HEK293T (cell line): Measurements from ENCODE around the gene CTSS.

Experiments
- CTCF ChIA-PET: fragments of 350-600 bp; formaldehyde crosslinking; extraction: SDS; loops from one replicate; lab custom pipeline; 2021; ENCODE audit warnings: antibody characterized with exemption, inconsistent platforms; lab: Yijun Ruan, JAX
- POLR2A ChIA-PET: fragments of 350-600 bp; formaldehyde crosslinking; extraction: SDS; loops from one replicate; lab custom pipeline; 2020; ENCODE audit warnings: antibody characterized with exemption, inconsistent platforms; lab: Yijun Ruan, JAX
- DNase-seq: peaks from one replicate; pipeline ENCODE4 v3.0.0; 2012; ENCODE audit warnings: mixed read lengths; ENCODE audit errors: extremely low spot score
- ARNT ChIP-seq: fragments of 450-650 bp; IDR thresholded peaks from 2 replicates; pipeline ENCODE4 v1.6.1; 2017; ENCODE audit warnings: mild to moderate bottlenecking
- BHLHE40 ChIP-seq: fragments of 450-650 bp; IDR thresholded peaks from 2 replicates; pipeline ENCODE4 v1.6.1; 2016; ENCODE audit warnings: mild to moderate bottlenecking, moderate library complexity, borderline replicate concordance
- CTBP1 ChIP-seq: fragments of 450-650 bp; IDR thresholded peaks from 2 replicates; pipeline ENCODE4 v1.6.1; 2016; ENCODE audit warnings: borderline replicate concordance
- ELF4 ChIP-seq: fragments of 450-650 bp; IDR thresholded peaks from 2 replicates; pipeline ENCODE4 v1.6.1; 2017; ENCODE audit warnings: antibody characterized with exemption
- FOXA1 ChIP-seq: fragments of 450-650 bp; IDR thresholded peaks from 2 replicates; pipeline ENCODE4 v1.6.1; 2016; ENCODE audit warnings: mild to moderate bottlenecking
- FOXK2 ChIP-seq: fragments of 450-650 bp; IDR thresholded peaks from 2 replicates; pipeline ENCODE4 v1.6.1; 2016; ENCODE audit warnings: mild to moderate bottlenecking
- FOXM1 ChIP-seq: fragments of 450-650 bp; IDR thresholded peaks from 2 replicates; pipeline ENCODE4 v1.6.1; 2017; ENCODE audit warnings: mild to moderate bottlenecking, borderline replicate concordance
- HDGF ChIP-seq: fragments of 450-650 bp; IDR thresholded peaks from 2 replicates; pipeline ENCODE4 v1.6.1; 2017; ENCODE audit warnings: antibody characterized with exemption, borderline replicate concordance
- L3MBTL2 ChIP-seq: fragments of 450-650 bp; conservative IDR thresholded peaks from 2 replicates; pipeline ENCODE4 v1.6.1; 2016; ENCODE audit warnings: mild to moderate bottlenecking
- LEF1 ChIP-seq: fragments of 450-650 bp; IDR thresholded peaks from 2 replicates; pipeline ENCODE4 v1.6.1; 2017; ENCODE audit warnings: mild to moderate bottlenecking, borderline replicate concordance
- NFRKB ChIP-seq: fragments of 450-650 bp; IDR thresholded peaks from 2 replicates; pipeline ENCODE4 v1.6.1; 2016; ENCODE audit warnings: mild to moderate bottlenecking, moderate library complexity
- PKNOX1 ChIP-seq: fragments of 450-650 bp; IDR thresholded peaks from 2 replicates; pipeline ENCODE4 v1.6.1; 2016
- SP1 ChIP-seq: fragments of 450-650 bp; IDR thresholded peaks from 2 replicates; pipeline ENCODE4 v1.6.1; 2017
- SUZ12 ChIP-seq: fragments of 450-650 bp; IDR thresholded peaks from 2 replicates; pipeline ENCODE4 v1.6.1; 2016; ENCODE audit warnings: mild to moderate bottlenecking
- TARDBP ChIP-seq: fragments of 450-650 bp; IDR thresholded peaks from 2 replicates; pipeline ENCODE4 v1.6.1; 2016
- ZNF384 ChIP-seq: fragments of 450-650 bp; IDR thresholded peaks from 2 replicates; pipeline ENCODE4 v1.6.1; 2016

CTSS gene

GRCh38 chr1:150760013-150760412 lies 5.6 kb downstream of the CTSS start:
- POLR2A ChIA-PET = no interaction called here

GRCh38 chr1:150753416-150753815 lies 12.2 kb downstream of the CTSS start:
- ChIA-PET CTCF (no interaction called here), POLR2A (no interaction called here)
- no peak for TF ChIP-seq CTBP1
- no peak for TF ChIP-seq SUZ12
- TF ChIP-seq LEF1 = no peak
- TF ChIP-seq ARNT = no peak
- DNase-seq = no peak

More at GRCh38 chr1:150760013-150760412, 5.6 kb downstream of the CTSS start:
- CTCF ChIA-PET = no interaction called here
- no peak for DNase-seq
- no peak for TF ChIP-seq FOXM1
- TF ChIP-seq TARDBP = no peak
- TF ChIP-seq L3MBTL2 = no peak
- TF ChIP-seq SP1 = no peak
- no peak for TF ChIP-seq CTBP1
- TF ChIP-seq HDGF = no peak
- no peak for TF ChIP-seq PKNOX1
- TF ChIP-seq BHLHE40 = no peak
- no peak for TF ChIP-seq ARNT

GRCh38 chr1:150751443-150751842 lies 14.1 kb downstream of the CTSS start:
- POLR2A ChIA-PET = no interaction called here
- TF ChIP-seq NFRKB (no peak), FOXA1 (no peak), BHLHE40 (no peak), SP1 (no peak), PKNOX1 (no peak), CTBP1 (no peak), FOXK2 (no peak), ARNT (no peak)
- no peak for DNase-seq
- CTCF ChIA-PET = no interaction called here

GRCh38 chr1:150749720-150750311 lies 15.8 kb downstream of the CTSS start:
- ChIA-PET CTCF (no interaction called here), POLR2A (no interaction called here)
- DNase-seq = no peak
- TF ChIP-seq FOXA1 = no peak
- no peak for TF ChIP-seq TARDBP
- TF ChIP-seq PKNOX1 = no peak
- no peak for TF ChIP-seq LEF1
- no peak for TF ChIP-seq ZNF384
- no peak for TF ChIP-seq L3MBTL2

DNA sequence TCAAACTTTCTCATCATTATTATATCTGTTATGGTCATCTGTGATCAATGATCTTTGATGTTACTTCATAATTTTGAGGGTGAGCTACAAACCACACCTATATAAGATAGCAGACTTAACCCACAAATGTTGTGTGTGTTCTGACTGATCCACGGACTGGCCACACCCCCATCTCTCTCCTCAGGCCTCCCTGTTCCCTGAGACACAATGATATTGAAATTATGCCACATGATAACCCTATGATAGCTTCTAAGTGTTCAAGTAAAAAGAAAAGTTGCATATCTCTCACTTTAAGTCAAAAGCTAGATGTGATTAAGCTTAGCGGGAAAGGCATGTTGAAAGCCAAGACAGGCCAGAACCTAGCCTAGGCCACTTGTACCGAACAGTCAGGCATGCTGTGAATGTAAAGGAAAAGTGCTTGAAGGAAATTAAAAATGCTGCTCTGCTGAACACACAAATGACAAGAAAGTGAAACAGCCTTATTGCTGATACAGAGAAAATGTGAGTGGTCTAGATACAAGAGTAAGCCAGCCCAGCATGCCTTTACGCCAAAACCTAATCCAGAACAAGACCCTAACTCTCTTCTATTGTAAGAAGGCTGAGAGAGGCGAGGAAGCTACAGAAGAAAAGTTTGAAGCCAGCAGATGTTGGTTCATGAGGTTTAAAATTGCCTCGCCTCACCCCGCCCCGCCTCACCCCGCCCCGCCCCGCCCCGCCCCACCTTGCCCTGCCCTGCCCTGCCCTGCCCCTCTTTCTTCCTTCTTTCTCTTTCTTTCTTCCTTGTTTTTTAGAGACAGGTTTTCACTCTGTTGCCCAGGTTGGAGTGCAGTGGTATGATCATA lies 16.5 kb downstream of the CTSS start:
- CTCF ChIA-PET = interaction anchor here (0.5 kb wide), 1 partner anchor 12 kb away, joined by 4 read pairs; no protein-coding TSS in a partner anchor
- DNase-seq = no peak
- TF ChIP-seq L3MBTL2 (no peak), PKNOX1 (no peak), TARDBP (no peak), ARNT (no peak), FOXA1 (no peak), BHLHE40 (no peak), FOXK2 (no peak), SUZ12 (no peak), SP1 (no peak), FOXM1 (no peak), LEF1 (no peak), CTBP1 (no peak), HDGF (no peak), ZNF384 (no peak), NFRKB (no peak), ELF4 (no peak)
- POLR2A ChIA-PET = no interaction called here

DNA sequence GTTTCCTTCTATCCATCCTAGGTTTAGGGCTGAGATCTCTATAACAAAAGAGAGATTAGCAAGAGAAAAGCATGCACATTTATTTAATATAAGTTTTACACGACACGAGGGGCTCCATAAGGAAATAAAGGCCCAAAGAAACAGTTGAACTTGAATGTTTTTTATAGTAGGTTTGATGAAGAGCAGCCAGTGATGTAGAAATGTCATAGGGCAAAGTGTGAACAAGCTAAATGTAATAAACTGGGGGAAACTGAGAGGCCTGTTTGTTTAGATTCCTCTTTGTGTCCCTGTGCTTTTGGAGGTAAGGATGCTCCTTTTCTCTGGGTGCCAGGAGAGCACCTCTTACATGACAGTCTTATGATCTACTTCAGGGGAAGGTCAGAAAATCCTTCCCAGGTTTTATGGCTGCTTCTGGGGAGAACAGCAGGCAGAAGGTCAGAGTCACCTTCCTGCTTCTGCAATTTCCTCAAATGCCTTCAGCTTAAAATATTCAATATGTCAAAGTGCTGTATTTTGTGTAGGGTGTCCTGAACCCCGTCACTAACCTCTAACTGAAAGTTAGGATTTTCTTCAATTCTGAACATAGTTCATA lies 35.4 kb downstream of the CTSS start:
- POLR2A ChIA-PET = interaction anchor here (0.9 kb wide), 1 partner anchor 9 kb away, joined by 3 read pairs; no protein-coding TSS in a partner anchor
- no peak for TF ChIP-seq LEF1
- TF ChIP-seq FOXK2 = no peak
- no peak for TF ChIP-seq ARNT
- no peak for TF ChIP-seq SUZ12
- no peak for TF ChIP-seq HDGF
- no peak for DNase-seq
- CTCF ChIA-PET = no interaction called here
